Measurements from ENCODE around the gene CAVIN1.
A peak's percentile ranks its signal among the peaks of the same experiment; 100 is the strongest.
"Not testable (repeated sequence)": the region's sequence is repeated elsewhere in the genome, so short reads cannot be mapped to it uniquely, and the experiment has no call there.

Gene CAVIN1

DNA sequence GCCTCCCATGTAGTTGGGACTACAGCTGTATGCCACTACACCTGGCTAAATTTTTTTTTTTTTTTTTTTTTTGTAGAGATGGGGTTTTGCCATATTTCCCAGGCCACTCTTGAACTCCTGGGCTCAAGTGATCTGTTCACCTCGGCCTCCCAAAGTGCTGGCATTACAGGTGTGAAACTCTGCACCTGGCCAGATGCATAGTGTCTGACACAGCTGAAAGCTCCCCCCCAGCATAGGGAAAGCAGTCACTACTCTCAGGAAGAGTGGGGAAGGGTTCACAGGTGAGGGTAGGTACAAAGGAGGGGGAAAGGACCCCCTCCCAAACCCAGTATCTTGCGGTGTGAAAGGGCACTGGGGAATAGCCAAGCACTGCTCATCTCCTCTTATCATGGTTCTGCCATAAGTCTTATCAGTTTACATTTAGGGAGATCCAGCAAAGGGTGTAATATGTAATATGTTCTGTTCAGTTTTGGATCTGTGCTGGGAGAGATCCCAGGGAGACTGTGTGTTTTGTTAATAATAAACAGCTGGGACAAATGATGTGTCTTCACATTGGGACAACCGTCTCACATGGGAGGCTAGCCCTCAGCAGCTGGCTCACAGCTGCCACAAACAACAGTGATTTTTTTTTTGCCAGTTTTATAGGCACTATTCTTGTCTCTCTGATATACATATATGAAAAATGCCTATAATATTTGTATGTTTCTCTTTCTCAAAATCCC, 6.8 kb upstream of the CAVIN1 start:
- no peak for DNase-seq

DNA sequence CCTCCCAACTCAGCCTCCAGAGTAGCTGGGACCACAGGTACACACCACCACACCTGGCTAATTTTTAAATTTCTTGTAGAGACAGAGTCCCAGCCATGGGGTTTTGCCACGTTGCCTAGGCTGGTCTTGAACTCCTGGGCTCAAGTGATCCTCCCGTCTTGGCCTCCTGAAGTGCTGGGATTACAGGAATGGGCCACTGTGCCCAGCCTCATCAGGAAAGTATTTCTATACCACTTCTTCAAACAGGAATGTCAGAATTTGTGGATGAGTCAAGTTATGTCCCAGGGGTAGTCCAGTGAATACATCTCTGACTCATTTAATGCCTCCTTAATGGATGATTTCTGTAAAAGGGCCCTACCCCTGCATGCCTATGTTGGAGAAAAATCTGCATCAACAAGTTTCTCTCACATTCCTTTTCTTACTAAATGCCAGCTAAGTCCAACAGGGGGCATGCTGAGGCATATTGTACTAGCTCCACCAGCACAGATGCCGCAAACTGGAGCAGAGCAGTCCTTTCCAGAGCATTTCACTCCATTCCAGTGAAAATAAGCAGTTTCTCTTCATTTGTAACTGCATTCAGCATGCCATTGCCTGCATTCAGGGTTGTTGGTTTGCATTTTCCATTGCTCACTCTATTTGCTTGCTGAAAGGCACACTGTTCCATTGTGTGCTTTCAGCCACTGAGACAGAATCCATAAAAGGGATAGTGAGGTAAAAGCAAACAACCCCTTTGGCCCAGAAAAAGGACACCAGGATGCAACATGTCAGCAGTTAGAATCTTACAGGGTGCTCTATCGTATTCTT, 5.3 kb upstream of the CAVIN1 start:
- peak in 1 of 2 donors; percentile 32 for DNase-seq

DNA sequence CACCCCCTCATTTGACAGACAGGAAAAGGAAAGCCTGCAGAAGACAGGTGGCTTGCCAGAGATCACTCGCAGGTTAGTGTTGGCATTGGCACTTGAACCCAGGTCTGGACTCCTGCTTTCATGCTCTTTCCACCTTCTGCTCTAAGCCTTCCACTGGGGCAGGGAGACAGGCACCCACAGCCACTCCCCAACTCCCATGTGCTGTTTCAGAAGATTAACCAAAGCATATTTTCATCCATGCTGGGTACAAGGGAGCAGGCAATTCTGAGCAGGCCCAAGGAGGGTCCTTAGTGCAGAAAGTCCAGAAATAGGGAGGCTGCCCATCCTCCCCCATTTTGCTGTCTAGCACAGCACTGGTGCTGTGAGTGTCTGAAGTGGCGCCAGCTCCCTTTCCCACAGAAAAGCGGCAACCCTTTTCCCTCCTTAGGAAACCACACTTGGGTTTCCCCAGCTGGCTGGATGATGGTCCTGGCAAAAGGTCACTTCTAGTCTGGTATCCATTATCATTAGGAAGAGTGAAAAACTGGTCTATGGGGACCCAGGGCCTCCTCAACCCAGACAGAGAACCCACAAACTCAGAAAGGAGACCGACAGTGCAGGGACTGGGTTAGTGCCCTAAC, 2.0 kb upstream of the CAVIN1 start:
- DNase-seq: no peak

DNA sequence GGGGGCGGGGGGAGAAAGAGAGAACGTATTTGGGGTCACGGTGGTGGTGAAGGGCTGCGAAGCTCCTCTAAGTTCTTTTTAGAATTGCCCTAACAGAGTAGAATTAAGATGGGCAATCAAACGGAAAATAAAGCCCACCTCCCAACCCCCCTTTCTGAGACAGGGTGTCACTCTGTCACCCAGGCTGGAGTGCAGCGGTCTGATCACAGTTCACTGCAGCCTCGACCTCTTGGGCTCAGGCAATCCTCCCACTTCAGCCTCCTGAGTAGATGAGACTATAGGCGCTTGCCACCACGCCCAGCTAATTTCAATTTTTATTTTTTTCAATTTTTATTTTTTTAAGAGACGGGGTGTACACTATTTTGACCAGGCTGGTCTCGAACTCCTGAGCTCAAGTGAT, 710 bp upstream of the CAVIN1 start:
- DNase-seq: no peak

DNA sequence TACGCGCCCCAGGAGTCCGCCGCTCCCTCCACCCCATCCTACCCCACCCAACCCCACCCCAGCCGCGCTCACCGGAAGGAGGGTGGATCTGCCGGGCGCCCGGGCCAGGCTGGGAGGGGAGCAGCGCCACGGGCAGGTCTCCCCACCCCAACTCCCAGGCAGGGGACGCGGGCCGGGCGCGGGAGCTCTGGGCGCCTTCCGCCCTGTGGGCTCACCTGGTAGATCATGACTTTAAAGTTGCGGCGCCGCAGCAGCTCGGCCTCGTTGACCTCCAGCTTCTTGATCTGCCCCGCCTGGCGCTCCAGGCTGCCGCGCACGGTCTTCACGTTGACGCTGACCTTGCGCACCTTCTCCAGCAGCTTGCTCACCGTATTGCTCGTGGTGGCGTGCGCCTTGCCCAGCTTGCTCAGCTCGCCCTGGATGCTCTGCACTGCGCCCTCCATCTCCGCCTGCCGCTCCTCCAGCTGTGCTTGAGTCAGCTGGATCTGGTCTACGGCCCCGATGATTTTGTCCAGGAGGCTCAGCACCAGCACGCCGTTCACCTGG, 571 bp downstream of the CAVIN1 start:
- no peak for DNase-seq

DNA sequence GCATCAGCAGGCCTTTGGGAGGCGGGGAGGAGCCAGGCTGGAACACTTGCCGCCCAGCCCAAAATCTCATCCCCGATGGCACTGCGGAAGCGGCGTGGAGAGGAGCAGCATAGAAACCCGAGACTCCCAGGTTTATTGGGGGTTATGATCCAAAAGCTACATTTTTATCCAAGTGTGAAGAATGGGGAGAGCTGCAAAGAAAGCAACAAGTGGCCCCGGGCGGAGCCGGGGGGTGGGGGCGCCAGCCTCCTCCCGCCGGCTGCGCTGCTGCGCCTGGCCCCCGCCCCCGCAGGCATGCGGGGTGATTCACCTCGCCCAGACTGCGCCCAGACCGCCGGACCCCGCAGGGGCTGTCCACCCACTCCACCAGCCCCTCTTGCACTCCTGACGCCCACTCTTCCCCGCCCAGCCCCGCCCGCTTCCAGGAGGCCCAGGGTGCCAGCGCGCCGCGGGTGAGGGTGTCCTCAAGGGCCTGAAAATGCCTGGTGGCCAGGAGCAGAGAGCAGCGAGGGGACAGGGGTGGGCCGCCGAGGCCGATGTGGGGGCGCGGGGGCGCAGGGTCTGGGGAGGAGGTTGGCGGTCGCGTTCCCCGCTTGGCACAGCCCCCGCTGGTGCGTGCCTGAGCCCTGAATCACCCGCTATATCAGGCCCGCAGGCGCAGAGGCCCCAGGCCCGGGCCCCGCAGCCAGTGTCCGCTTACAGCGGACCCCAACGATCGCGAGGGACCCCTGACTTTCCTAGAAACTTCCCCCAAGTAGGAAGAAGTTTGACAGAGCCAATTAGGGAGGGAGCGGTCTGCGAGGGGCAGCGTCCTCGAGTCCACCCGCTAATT, 1.3 kb downstream of the CAVIN1 start:
- no peak for DNase-seq

DNA sequence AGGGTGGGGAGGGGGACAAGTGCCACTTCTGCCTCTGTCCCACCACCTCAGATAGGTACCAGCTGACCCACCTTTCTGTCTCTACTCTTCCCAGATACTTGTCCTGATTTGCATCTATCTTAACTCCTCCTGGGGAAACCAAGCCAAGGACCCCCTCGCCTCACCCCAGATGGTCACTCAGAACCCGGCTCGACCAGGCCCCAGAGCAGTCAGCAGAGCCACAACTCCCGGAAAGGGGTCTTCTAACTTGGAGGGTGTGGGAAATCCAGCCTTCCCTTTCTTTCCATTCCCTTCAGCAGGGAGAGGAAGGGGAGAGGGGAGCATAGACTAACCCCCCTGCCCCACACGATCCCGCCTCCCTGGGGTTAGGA, 1.9 kb downstream of the CAVIN1 start:
- no peak for DNase-seq

DNA sequence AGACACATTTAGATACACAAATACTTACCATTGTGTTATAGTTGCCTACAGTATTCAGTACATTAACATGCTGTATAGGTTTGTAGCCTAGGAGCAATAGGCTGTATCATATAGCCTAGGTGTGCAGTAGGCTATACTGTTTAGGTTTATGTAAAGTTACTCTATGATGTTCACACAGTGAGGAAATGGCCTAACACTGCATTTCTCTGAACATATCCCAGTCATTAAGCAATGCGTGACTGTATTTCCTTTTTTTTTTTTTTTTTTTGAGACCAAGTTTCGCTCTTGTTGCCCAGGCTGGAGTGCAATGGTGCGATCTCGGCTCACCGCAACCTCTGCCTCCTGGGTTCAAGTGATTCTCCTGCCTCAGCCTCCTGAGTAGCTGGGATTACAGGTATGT, 5.1 kb downstream of the CAVIN1 start:
- DNase-seq: not testable (repeated sequence)

DNA sequence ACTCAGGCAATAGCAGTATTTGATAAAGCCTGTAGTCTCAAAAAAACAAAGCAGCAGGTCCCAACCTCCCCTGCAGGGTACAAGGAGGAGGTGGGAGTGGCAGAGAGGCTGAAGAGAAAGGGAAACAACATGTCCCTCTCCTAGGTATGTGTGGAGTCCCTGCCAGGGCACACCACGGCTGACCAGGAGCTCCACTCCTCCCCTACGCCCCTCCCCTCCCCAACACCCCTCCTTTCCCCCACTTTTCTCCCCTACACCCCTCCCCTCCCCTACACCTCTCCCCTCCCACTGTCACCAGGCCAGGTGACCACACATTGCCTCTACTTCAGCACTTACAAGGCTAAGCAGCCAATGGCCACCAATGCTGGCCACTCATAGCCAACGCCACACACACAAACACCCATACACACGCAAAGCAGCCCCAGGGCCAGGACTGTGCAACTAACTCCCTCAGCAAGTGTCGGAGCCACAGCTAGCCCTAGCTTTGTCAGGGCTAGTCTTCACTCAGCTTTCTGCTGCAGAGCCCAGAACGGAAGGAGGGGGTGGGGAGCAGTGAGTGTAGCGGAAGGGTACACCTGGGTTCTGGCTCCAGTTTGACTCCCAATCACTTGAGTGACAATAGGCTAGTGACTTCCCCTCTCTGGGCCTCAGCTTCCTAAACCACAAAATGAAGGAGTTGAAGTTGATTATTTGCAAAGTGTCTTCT, 8.2 kb downstream of the CAVIN1 start:
- DNase-seq: peak in 1 of 2 donors; percentile 37

DNA sequence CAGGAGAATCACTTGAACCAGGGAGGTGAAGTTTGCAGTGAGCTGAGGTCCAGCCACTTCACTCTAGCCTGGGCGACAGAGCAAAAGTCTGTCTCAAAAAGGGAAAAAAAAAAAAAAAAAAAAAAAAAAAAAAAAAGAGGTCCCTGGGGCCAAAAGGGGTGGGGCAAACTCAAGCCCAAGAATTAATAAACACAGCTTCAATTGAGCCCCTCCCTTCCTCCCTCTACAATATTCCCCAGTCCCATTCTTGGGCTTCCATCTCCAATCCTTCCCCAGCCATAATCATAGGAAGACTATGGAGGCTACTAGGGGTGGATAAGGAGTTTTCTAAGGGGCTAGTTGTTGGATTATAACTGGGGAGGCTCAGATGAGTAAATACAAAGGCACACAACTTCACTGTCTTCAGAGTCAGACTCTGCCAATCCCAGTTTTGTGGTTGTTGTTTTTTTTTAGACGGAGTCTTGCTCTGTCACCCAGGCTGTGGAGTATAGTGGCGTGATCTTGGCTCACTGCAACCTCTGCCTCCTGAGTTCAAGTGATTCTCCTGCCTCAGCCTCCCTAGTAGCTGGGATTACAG, 9.5 kb downstream of the CAVIN1 start:
- DNase-seq: no peak

DNA sequence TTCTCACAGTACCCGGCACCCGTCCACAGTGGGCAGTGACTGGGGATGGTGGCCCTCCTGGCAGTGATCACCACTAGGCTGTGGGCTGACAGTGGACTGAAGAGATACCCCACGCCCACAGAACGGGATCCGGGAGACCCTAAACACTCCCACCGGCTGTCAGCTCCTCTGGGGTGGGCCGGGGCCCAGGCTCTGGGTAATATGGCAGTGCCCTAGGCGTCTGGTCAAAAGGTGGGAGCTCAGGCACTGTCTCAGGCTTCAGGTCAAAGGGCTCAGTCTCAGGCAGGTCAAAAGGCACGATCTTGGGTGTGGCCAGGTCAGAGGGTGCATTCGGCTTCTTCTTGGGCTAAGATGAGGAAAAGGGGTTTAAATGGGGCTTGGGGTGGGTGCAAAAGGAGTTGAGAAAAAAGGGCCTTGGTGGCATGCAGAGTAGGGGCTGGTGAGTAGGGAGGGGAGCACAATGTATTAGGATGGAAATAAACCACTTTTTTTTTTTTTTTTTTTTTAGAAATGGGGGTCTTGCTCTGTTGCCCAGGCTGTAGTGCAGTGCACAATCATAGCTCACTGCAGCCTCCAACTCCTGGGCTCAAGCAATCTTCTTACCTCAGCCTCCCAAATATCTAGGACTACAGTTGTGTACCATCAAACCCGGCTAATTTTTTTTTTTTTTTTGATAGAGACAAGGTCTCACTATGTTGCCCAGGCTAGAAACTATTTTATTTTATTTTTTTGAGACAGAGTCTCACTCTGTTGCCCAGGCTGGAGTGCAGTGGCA, 11.0 kb downstream of the CAVIN1 start:
- no peak for DNase-seq

DNA sequence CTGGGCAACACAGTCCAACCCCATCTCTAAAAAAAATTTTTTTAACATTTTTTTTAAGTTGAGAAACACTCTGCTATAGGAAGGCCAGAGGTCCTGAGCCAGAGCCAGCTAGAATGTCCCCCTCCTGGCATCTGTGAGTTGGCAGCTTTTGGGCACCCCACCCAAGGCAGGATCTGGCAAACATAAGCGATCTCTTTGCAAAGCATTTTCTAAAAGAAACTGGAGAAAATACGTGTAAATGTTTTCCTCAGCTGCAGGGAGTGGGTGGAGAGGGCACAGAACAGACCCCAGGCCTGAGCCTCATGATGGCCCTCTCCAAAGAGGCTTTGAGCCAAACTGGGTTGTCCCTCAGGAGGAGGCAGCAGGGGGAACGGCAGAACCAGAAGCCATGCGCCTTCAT, 11.7 kb downstream of the CAVIN1 start:
- no peak for DNase-seq

DNA sequence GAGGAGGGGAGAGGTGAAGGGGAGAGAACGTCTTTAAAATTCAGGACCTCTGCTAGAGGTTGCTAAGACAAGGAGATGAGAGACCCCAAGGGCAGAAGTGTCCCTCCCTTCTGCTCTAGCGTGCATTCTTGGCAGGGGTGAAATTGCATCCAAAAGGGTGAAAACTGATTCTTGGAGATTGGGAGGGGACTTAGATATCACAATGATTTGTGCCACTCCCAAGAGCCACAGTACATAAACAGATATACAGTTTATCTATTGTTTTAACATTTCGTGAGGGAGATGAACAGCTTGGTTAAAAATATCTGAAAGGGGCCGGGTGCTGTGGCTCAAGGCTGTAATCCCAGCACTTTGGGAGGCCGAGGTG, 12.8 kb downstream of the CAVIN1 start:
- DNase-seq: no peak

DNA sequence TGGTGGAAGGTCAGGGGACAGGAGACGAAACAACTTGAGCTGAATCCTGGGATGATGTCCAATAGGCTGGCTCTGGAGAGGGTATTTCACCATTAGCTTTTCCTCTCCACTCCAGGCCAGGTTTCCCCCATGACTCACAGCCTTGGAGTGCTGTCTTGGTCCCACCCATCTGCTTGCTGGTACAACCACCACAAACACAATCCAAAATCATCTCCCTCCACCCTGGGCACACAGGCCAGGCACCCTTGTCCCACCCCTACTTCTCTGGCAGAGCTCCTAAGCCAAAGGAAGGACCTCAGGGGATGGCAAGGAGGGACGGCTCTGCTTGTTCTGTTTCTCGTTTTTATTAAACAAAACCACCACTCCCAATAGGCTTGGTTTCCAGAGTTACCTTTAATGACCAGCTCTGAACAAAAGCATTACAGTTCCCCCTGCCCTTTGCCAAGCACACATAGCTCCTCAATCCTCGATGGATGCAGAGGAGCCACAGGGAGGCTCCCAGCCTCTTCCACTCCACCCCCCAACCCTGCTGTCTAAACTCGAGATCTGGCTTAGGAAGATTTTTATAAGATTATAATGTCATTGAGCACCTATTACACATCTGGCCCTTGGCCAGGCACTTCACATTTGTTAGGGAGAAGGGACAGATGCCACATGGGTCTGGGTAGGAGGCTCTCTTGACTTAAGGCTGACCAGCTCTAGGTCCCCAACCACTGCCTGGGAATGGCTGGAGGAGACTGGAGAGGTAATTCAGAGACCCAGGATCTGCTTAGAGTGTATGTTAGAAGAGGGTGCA, 13.3 kb downstream of the CAVIN1 start:
- DNase-seq: no peak

DNA sequence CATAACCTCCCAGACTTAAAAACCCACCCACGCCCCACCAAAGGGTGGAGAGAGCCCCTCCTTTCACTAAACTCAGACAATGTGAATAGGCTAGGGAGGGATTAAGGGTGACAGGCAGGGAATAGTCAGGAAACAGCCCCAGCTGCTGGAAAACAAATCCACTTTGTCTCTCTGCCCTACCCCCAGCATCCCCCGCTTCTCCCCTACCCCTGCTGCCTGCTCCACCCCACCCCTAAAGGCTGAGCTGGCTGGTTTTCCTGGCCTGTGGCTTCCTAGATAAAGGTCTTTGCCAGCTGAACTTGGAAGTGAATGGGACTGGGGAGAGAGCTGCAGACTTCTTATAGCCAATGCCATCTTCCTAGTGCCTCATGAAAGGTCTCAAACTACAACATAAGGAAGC, 15.0 kb downstream of the CAVIN1 start:
- DNase-seq: no peak

DNA sequence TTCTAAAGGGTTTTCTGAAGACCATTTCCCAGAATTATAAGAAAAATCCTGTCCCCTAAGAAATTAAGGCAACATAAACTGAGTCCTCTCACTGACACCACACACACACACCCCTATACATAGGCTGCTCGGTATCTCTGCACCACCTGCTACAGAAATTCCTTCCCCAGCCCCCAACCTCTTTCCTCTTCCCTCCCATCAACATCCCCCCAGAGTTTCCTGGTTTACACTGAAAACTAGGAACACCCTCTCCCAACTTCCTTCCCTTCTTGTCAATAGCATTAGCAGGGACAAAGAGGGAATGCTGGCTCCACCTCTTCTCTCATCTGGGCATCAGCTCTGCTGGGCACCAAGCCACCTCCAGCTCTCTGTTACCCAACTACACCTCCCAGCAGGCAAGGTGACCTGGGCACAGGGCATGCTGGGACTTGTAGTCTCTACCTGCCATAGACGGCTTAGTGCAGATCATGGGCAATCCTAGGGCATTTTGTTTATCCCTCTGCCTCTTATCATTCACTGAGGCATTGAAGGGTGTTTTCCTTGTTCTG, 15.7 kb downstream of the CAVIN1 start:
- no peak for DNase-seq

DNA sequence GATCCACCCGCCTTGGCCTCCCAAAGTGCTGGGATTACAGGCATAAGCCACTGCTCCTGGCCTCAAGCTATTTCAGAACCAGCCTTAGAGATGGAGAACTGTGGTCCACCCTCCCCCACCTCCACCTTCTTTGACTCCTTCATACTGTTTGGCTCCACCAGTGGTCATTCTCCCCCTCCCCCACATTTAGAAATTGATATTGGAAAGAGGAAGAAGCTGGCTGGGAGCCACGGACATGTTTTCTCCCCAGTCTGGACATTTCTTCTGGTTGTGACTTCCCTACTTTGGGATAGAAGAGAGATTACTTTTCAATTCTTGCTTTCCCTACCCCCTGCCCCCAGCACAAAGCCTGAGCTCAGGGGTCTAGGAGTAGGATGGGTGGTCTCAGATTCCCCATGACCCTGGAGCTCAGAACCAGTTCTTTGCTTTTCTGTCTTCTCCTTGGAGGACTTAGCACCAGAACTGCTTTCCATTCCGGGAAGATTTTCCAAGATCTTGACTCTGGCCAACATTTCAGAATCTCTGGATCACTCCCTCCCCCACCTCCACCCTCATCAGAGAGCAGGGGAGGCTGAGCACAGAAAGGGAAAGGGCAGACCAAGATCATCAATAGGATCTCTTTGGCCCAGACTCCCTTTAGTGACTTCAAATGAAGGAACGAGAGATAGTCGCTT, 16.3 kb downstream of the CAVIN1 start:
- no peak for DNase-seq

DNA sequence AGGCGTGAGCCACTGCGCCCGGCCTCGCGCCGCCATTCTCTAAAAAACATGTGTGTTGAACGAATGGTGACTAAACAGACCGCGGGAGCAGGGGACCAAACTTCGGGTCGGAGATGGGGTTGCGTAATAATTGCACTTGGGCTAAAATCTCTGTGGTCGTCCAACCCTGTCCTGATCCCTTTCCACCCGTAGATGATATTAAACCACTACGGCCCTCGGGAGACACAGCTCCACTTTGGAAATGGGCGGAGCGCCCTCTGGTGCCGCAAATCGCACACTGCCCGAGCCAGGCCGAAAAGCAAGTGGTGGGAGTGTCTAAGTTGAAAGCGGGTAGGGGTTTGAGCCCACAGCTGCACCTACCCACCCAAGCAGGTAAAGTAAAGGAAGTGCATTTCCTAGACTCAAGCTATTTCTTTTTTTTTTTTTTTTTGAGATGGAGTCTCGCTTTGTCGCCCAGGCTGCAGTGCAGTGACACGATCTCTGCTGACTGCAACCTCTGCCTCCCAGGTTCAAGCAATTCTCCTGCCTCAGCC, 17.0 kb downstream of the CAVIN1 start:
- peak; percentile 56 to 66 for DNase-seq

DNA sequence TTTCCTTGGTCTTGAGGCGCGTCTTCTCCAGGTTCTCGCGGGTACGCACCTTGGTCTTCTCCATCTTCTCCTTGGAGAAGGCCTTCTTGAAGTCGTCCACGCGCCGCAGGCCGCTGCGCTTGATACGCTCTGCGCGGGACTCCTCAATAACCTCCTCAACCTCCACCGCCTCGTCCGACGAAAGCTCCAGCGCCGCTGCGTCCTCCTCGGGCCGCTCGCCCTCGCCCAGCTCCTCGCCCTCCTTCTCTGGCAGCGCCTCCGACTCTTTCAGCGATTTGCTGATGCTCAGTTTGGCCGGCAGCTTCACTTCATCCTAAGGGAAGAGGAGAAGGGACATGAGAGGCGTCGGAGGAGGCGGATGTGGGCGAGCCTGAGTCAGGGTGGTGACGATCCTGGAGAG, 18.0 kb downstream of the CAVIN1 start:
- no peak for DNase-seq

All from bone marrow (tissue), 2 donors.